Gastrocnemius medialis (tissue), 4 donors: ENCODE measurements around the gene LRRC23. TPM values are rescaled to one million over a fixed set of nuclear protein-coding genes. Genes with fewer than 3 reads are reported as not detected.

Experiments used
- ATAC-seq, 2 donors: fragments of 150-250 bp; one replicate each; pipeline ENCODE4 v1.9.1; 2016
- DNase-seq, 2 donors: peaks; one replicate each; pipeline ENCODE4 v3.0.0-alpha.2; 2019
- H3K27ac ChIP-seq, 4 donors: fragments of 200-600 bp; sonication (generic); 1 replicate in 1 of 4; 2 replicates in 3 of 4; pipeline ENCODE4 v1.5.1; 2016 to 2018; ENCODE audit warnings: mild to moderate bottlenecking in 2 of 4, moderate library complexity in 1 of 4
- H3K27me3 ChIP-seq, 3 donors: fragments of 200-600 bp; sonication (generic) in 2 of 3; 1 replicate in 1 of 3; 2 replicates in 2 of 3; pipeline versions ENCODE4 v1.5.1 to v1.6.0; 2016 to 2019; ENCODE audit warnings: mild to moderate bottlenecking in 1 of 3, moderate library complexity in 1 of 3
- H3K36me3 ChIP-seq, 2 donors: fragments of 200-600 bp; sonication (generic) in 1 of 2; one replicate each; pipeline ENCODE4 v1.5.1; 2017 to 2018
- H3K4me1 ChIP-seq, 2 donors: fragments of 200-600 bp; sonication (generic) in 1 of 2; one replicate each; pipeline ENCODE4 v1.5.1; 2016 to 2017; ENCODE audit warnings: mild to moderate bottlenecking in 2 of 2
- H3K4me3 ChIP-seq, 4 donors: fragments of 200-600 bp; sonication (generic) in 3 of 4; 1 replicate in 1 of 4; 2 replicates in 3 of 4; pipeline ENCODE4 v1.5.1; 2016 to 2019; ENCODE audit warnings: mild to moderate bottlenecking in 2 of 4
- H3K9me3 ChIP-seq, 3 donors: fragments of 200-600 bp; sonication (generic) in 2 of 3; 1 replicate in 1 of 3; 2 replicates in 2 of 3; pipeline ENCODE4 v1.5.1; 2016 to 2019
- CTCF ChIP-seq, 5 experiments: fragments of 450-650 bp in 3 of 5; fragments of 200-600 bp in 2 of 5; sonication (generic) in 2 of 5; IDR thresholded peaks in 4 of 5; conservative IDR thresholded peaks in 1 of 5; 1 replicate in 4 of 5; 2 replicates in 1 of 5; pipeline ENCODE4 v1.5.1; 2016 to 2019; ENCODE audit warnings: antibody characterized with exemption in 5 of 5, mild to moderate bottlenecking in 3 of 5, moderate library complexity in 3 of 5
- POLR2A ChIP-seq, 2 donors: fragments of 450-650 bp; IDR thresholded peaks; one replicate each; pipeline ENCODE4 v1.6.1; 2017; ENCODE audit warnings: antibody characterized with exemption in 2 of 2, mild to moderate bottlenecking in 2 of 2, moderate library complexity in 2 of 2
- in situ Hi-C, 4 donors: fragments of 200-750 bp; cut with MboI; loops; one replicate each; pipeline versions ENCODE4 v1.15.0 to v1.8.0; 2017; ENCODE audit warnings: low sequenced_read_pairs in 4 of 4
- intact Hi-C: fragments of 100-400 bp; cut with DNase I; formaldehyde crosslinking; loops from one replicate; pipeline ENCODE4 v1.15.1; 2023; ENCODE audit warnings: low total_unique reads
- total RNA-seq, 4 donors: library from RNA; depleted of rRNA; stranded (reverse); fragments of >200 nt; gene quantifications; one replicate each; pipeline versions ENCODE4 v1.1.0 to v1.2.3, GENCODE V29; 2016

LRRC23 gene
- total RNA-seq, 4 donors from 2014 or later = 6.5 to 14.0 (median 11.0) TPM

DNA sequence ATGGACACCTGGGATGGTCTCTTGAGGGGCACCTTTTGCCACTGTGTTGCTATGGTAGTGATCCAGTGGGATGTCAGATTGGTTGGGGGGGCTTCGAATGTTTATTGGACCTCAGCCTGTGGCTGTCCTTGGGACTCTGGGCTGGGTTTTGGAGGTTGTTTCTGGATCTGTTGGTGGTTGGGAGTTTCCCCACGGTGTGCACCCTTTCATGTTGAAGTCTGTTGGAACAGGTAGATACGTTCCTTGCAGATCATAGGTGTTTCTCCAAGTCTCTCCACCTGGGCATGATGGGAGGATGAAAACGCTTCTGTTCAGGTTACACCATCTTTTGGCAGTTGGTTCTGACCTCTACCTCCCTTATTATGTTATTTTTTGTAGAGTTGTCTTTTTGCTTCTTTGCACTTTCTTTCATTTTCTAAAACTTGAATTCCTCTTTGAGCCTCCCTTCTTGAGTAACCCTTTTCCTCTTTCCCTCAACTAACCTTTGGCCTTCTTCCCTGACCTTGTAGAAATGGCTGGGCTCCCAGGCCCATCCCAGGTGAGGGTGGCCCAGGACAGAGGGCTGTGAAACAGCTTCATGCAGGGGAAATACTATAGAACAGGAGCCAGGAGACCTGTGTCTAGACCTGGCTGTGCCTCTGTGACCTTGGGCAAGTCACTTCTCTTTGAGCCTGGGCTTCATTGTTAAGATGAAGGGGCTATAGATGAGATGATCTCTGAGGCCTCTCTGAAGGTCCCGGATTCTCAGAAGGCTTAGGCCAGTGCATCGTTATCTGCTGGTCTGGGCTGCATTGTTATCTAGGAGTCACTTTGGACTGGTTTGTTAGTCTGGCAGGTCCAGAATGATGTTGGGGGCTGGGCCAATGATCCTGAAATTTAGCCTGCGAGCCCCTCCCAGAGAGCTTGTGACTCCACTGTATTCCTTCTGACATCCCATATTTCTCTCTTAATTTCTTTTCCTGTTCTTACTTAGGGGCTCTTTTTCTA, 25.1 kb downstream of the LRRC23 start:
- Histone ChIP-seq H3K27ac (peak overlapping the region; percentile 88 to 98 (median 95)), H3K36me3 (no peaks in the 10 kb centered on the region), H3K4me3 (peak overlapping the region; percentile 68 to 84 (median 76)), H3K9me3 (no peaks in the 10 kb centered on the region), H3K27me3 (no peaks in the 10 kb centered on the region), H3K4me1 (peaks cover 52 to 58% of the 10 kb centered on the region in 2 donors)
- in situ Hi-C loops = loop anchor here in 2 of 4 donors (10.0 to 25.0 kb wide), 2 partner anchors 183 to 185 kb away; partner anchors contain the start of gene C1RL (in 1 of the 2)
- ATAC-seq = no peak
- no peak for DNase-seq
- TF ChIP-seq CTCF (IDR thresholded peaks at IDR 0.05 in 4 of 5, conservative IDR thresholded peaks at IDR 0.05 in 1 of 5) = no peak
- no peak for TF ChIP-seq POLR2A (IDR thresholded peaks at IDR 0.05)
- intact Hi-C loops = no loop called here

DNA sequence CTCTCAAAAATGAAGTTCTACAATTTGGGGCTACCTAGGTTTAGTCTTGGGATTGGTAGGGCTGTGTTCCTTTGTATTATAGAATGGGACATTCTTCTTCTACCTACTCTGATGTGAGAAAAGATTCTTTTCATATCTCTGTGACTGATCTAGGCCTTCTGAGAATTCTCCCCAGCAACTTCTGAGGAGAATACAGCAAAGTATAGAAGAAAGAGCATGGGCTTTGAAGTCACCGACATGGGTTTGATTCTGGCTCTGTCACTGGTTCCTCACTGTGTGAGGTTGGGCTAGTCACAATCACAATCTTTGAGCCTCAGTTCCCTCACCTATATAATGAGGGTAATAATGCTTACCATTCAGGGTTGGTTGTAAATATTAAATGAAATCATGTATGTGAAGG, 28.1 kb downstream of the LRRC23 start:
- intact Hi-C loops (no loop called here), in situ Hi-C loops (loop anchor here in 1 of 4 donors (25.0 kb wide), 1 partner anchor 180 kb away; the partner anchor contains the start of gene C1RL)
- Histone ChIP-seq H3K27me3 (no peaks in the 10 kb centered on the region), H3K4me3 (no peak overlapping the region), H3K27ac (peak overlapping the region; percentile 57 to 96 (median 81)), H3K36me3 (peaks cover 0 to 16% of the 10 kb centered on the region in 2 donors), H3K4me1 (peaks cover 40 to 41% of the 10 kb centered on the region in 2 donors), H3K9me3 (no peaks in the 10 kb centered on the region)
- no peak for DNase-seq
- TF ChIP-seq POLR2A (IDR thresholded peaks at IDR 0.05) = no peak
- no peak for TF ChIP-seq CTCF (IDR thresholded peaks at IDR 0.05 in 4 of 5, conservative IDR thresholded peaks at IDR 0.05 in 1 of 5)
- no peak for ATAC-seq

- intact Hi-C loops (no loop called here), in situ Hi-C loops (loop anchor here in 1 of 4 donors (25.0 kb wide), 1 partner anchor 178 kb away; the partner anchor contains the start of gene C1RL)
- TF ChIP-seq POLR2A (IDR thresholded peaks at IDR 0.05) = no peak
- TF ChIP-seq CTCF (IDR thresholded peaks at IDR 0.05 in 4 of 5, conservative IDR thresholded peaks at IDR 0.05 in 1 of 5) = no peak
- H3K27me3 ChIP-seq = no peaks in the 10 kb centered on the region
- peak overlapping the region; percentile 57 to 96 (median 81) for H3K27ac ChIP-seq
- no peak overlapping the region for H3K4me3 ChIP-seq
- peaks cover 0 to 16% of the 10 kb centered on the region in 2 donors for H3K36me3 ChIP-seq
- no peaks in the 10 kb centered on the region for H3K9me3 ChIP-seq
- H3K4me1 ChIP-seq = peaks cover 41 to 49% of the 10 kb centered on the region in 2 donors
- no peak for DNase-seq
- no peak for ATAC-seq
Observed at GRCh38 chr12:6934110-6934509, 29.5 kb downstream of the LRRC23 start.

GRCh38 chr12:6935371-6936193, 31.0 kb downstream of the LRRC23 start:
- ATAC-seq = no peak
- TF ChIP-seq CTCF (IDR thresholded peaks at IDR 0.05 in 4 of 5, conservative IDR thresholded peaks at IDR 0.05 in 1 of 5) = no peak
- TF ChIP-seq POLR2A (IDR thresholded peaks at IDR 0.05) = no peak
- intact Hi-C loops = no loop called here
- in situ Hi-C loops = loop anchor here in 1 of 4 donors (25.0 kb wide), 1 partner anchor 177 kb away; the partner anchor contains the start of gene C1RL
- H3K9me3 ChIP-seq = no peaks in the 10 kb centered on the region
- peak overlapping the region; percentile 57 to 96 (median 81) for H3K27ac ChIP-seq
- no peaks in the 10 kb centered on the region for H3K27me3 ChIP-seq
- H3K4me3 ChIP-seq = no peak overlapping the region
- peaks cover 0 to 16% of the 10 kb centered on the region in 2 donors for H3K36me3 ChIP-seq
- peaks cover 28 to 41% of the 10 kb centered on the region in 2 donors for H3K4me1 ChIP-seq
- no peak for DNase-seq
